Nephron progenitor cell (in vitro differentiated cells): Measurements from ENCODE around the gene SH3BP4.
A peak's percentile ranks its signal among the peaks of the same experiment; 100 is the strongest.

Experiments used
- DNase-seq: peaks from one replicate; pipeline ENCODE4 v3.0.0; 2021
- H3K27ac Mint-ChIP-seq: 2 replicates; pipeline ENCODE4 v1.8.0; 2021; ENCODE audit warnings: mild to moderate bottlenecking, moderate library complexity, mixed read lengths
- H3K27me3 Mint-ChIP-seq: 2 replicates; pipeline ENCODE4 v1.8.0; 2021; ENCODE audit warnings: mild to moderate bottlenecking, low read depth, mixed read lengths; ENCODE audit not compliant: poor library complexity
- H3K36me3 Mint-ChIP-seq: 2 replicates; pipeline ENCODE4 v1.8.0; 2021; ENCODE audit warnings: low read depth, mixed read lengths
- H3K4me1 Mint-ChIP-seq: 2 replicates; pipeline ENCODE4 v1.8.0; 2021; ENCODE audit warnings: mixed read lengths
- H3K4me3 Mint-ChIP-seq: 2 replicates; pipeline ENCODE4 v1.8.0; 2021; ENCODE audit warnings: mild to moderate bottlenecking, moderate library complexity, mixed read lengths
- H3K9me3 Mint-ChIP-seq: 2 replicates; pipeline ENCODE4 v1.8.0; 2021; ENCODE audit warnings: mild to moderate bottlenecking, moderate library complexity, mixed read lengths
- CTCF ChIP-seq: fragments of 200-600 bp; sonication (generic); IDR thresholded peaks from 2 replicates; pipeline ENCODE4 v1.5.0; 2021; ENCODE audit warnings: antibody characterized with exemption

SH3BP4 gene

GRCh38 chr2:235049069-235049468, 97.3 kb downstream of the SH3BP4 start:
- Mint-ChIP-seq H3K27me3 (no peaks in the 10 kb centered on the region), H3K4me3 (no peak overlapping the region), H3K36me3 (peaks cover 62% of the 10 kb centered on the region), H3K4me1 (peaks cover 14% of the 10 kb centered on the region), H3K9me3 (peaks cover 12% of the 10 kb centered on the region), H3K27ac (no peak overlapping the region)
- TF ChIP-seq CTCF = no peak
- DNase-seq = no peak

- Mint-ChIP-seq H3K4me1 (peaks cover 18% of the 10 kb centered on the region), H3K4me3 (no peak overlapping the region), H3K36me3 (peaks cover 63% of the 10 kb centered on the region), H3K9me3 (peaks cover 12% of the 10 kb centered on the region), H3K27ac (no peak overlapping the region), H3K27me3 (no peaks in the 10 kb centered on the region)
- DNase-seq = no peak
- no peak for TF ChIP-seq CTCF
These were observed 97.9 kb downstream of the SH3BP4 start for GRCh38 chr2:235049719-235050118.

- Mint-ChIP-seq H3K9me3 (peaks cover 12% of the 10 kb centered on the region), H3K36me3 (peaks cover 69% of the 10 kb centered on the region), H3K27ac (no peak overlapping the region), H3K27me3 (no peaks in the 10 kb centered on the region), H3K4me1 (peaks cover 18% of the 10 kb centered on the region), H3K4me3 (no peak overlapping the region)
- TF ChIP-seq CTCF = no peak
- DNase-seq = no peak
These were observed 99.1 kb downstream of the SH3BP4 start for GRCh38 chr2:235050980-235051351.

- peaks cover 63% of the 10 kb centered on the region for H3K36me3 Mint-ChIP-seq
- no peak for TF ChIP-seq CTCF
- no peak overlapping the region for H3K4me3 Mint-ChIP-seq
These were observed 99.8 kb downstream of the SH3BP4 start for GRCh38 chr2:235051436-235052260.

GRCh38 chr2:235052514-235053354, 100.9 kb downstream of the SH3BP4 start:
- H3K4me3 Mint-ChIP-seq = no peak overlapping the region
- DNase-seq = no peak
- H3K4me1 Mint-ChIP-seq = peaks cover 18% of the 10 kb centered on the region
- no peak for TF ChIP-seq CTCF
- peak overlapping the region; percentile 83 for H3K27ac Mint-ChIP-seq
- H3K36me3 Mint-ChIP-seq = peaks cover 53% of the 10 kb centered on the region
- H3K27me3 Mint-ChIP-seq = no peaks in the 10 kb centered on the region
- peaks cover 8% of the 10 kb centered on the region for H3K9me3 Mint-ChIP-seq

More at GRCh38 chr2:235051436-235052260, 99.8 kb downstream of the SH3BP4 start:
- DNase-seq = no peak
- Mint-ChIP-seq H3K27me3 (no peaks in the 10 kb centered on the region), H3K4me1 (peaks cover 18% of the 10 kb centered on the region), H3K27ac (peak overlapping the region; percentile 83), H3K9me3 (peaks cover 8% of the 10 kb centered on the region)
